Measurements from ENCODE around the gene NSMCE1.
"Not testable (repeated sequence)": the region's sequence is repeated elsewhere in the genome, so short reads cannot be mapped to it uniquely, and the experiment has no call there.

The NSMCE1 gene

GRCh38 chr16:27214084-27214961 lies 54.2 kb downstream of the NSMCE1 start:
- DNase-seq (ENCODE audit: low read depth): no peak

- DNase-seq (ENCODE audit: low read depth): no peak
Measured at GRCh38 chr16:27211026-27211425, 57.5 kb downstream of the NSMCE1 start.

- DNase-seq (ENCODE audit: low read depth): no peak
Measured at GRCh38 chr16:27210174-27210573, 58.4 kb downstream of the NSMCE1 start.

- no peak for DNase-seq (ENCODE audit: low read depth)
Measured at GRCh38 chr16:27209591-27209990, 59.0 kb downstream of the NSMCE1 start.

- no peak for DNase-seq (ENCODE audit: low read depth)
Measured at GRCh38 chr16:27208796-27209195, 59.8 kb downstream of the NSMCE1 start.

- DNase-seq (ENCODE audit: low read depth): no peak
Measured at GRCh38 chr16:27208081-27208680, 60.4 kb downstream of the NSMCE1 start.

- DNase-seq (ENCODE audit: low read depth): not testable (repeated sequence)
Measured at GRCh38 chr16:27207121-27207520, 61.5 kb downstream of the NSMCE1 start.

- no peak for DNase-seq (ENCODE audit: low read depth)
Measured at GRCh38 chr16:27205423-27206065, 63.0 kb downstream of the NSMCE1 start.

GRCh38 chr16:27204312-27204915 lies 64.2 kb downstream of the NSMCE1 start:
- DNase-seq (ENCODE audit: low read depth): no peak

- peak; percentile 100 for DNase-seq (ENCODE audit: low read depth)
Measured at GRCh38 chr16:27203507-27204311, 64.9 kb downstream of the NSMCE1 start, which contains the start of gene KDM8. Gene KDM8 (plus strand): TSS chr16:27203526. CDS start chr16:27210124, 6,598 bp downstream.

GRCh38 chr16:27202923-27203506 lies 65.6 kb downstream of the NSMCE1 start:
- DNase-seq (ENCODE audit: low read depth): peak; percentile 96

GRCh38 chr16:27200914-27201313 lies 67.7 kb downstream of the NSMCE1 start:
- DNase-seq (ENCODE audit: low read depth): not testable (repeated sequence)

- no peak for DNase-seq (ENCODE audit: low read depth)
Measured at GRCh38 chr16:27199736-27200135, 68.8 kb downstream of the NSMCE1 start.

- no peak for DNase-seq (ENCODE audit: low read depth)
Measured at GRCh38 chr16:27199235-27199586, 69.4 kb downstream of the NSMCE1 start.

GRCh38 chr16:27198451-27199234 lies 69.9 kb downstream of the NSMCE1 start:
- no peak for DNase-seq (ENCODE audit: low read depth)

- no peak for DNase-seq (ENCODE audit: low read depth)
Measured at GRCh38 chr16:27197004-27197403, 71.6 kb downstream of the NSMCE1 start.

GRCh38 chr16:27195941-27196595 lies 72.5 kb downstream of the NSMCE1 start:
- DNase-seq (ENCODE audit: low read depth): no peak

- DNase-seq (ENCODE audit: low read depth): no peak
Measured at GRCh38 chr16:27195076-27195741, 73.4 kb downstream of the NSMCE1 start.

GRCh38 chr16:27193300-27193990 lies 75.1 kb downstream of the NSMCE1 start:
- no peak for DNase-seq (ENCODE audit: low read depth)
